GM19468 (cell line): ENCODE data around the gene ARID1A.
"Not testable (repeated sequence)": the region's sequence is repeated elsewhere in the genome, so short reads cannot be mapped to it uniquely, and the experiment has no call there.

Source experiments
- ATAC-seq: cut with Tn5 transposase; IDR thresholded peaks from one replicate; pipeline ENCODE4 v1.9.1; 2021; ENCODE audit warnings: mild to moderate bottlenecking, moderate library complexity, moderate number of reproducible peaks; ENCODE audit not compliant: unreplicated experiment; ENCODE audit errors: extremely low read depth

Gene ARID1A

DNA sequence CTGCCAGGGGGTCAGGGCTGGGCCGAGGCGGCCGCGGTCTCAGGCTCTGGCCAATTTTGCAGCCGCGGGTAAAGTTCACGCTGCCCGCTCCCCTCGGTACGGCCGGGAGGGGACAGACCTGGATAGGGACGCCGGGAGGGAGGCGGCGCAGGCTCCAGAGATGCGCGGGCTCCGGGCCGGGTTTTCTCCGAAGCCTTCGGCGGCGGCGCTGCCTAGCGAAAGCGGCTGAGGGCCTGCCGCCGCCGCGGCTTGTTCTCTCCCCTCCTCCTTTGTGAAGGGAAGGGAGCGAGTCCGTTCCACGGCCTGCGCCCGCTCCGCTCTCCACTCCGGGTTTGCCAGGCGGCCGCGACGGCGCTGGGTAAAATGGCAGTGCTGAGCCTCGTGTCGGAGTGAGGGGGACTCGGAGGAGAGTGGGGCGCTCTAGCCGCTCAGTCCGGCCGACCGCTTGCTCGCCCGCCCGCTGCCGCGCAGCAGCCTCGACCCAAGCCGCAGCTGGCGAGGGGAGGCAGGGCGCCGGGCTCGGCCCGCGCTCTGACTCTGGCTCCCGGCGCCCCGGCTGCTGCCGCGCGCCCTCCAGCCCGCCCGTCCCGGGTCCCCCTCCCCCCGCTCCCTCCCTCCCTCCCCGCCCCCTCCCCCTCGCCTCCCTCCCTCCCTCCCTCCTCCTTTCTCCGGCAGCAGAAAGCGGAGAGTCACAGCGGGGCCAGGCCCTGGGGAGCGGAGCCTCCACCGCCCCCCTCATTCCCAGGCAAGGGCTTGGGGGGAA is at the start of gene ARID1A:
Gene ARID1A (plus strand): TSS at position 660 of the 763 bp plus-strand sequence. CDS start 389 bp downstream, outside the sequence.
- ATAC-seq: no peak

- no peak for ATAC-seq
Observed at GRCh38 chr1:26664802-26665201, 31.0 kb upstream of the ARID1A start.

DNA sequence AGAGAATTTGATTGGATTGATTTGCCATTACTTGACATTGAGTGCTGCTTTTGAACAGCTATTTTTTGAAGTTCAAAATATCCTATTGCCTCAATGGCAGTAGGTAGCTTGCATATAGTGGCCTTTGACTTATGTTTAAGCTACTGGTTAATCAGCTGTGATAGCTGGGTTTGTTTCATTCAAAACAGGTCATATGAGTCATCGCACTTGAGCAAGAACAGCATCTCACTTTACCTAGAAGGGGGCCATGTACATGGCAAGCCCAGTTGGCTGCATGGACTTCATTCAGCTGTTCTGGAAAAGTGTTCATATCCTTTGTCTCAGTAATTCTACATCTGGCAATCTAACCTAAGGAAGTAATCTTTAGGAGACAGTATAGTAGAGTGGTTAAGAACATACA is 29.0 kb upstream of the ARID1A start:
- no peak for ATAC-seq

DNA sequence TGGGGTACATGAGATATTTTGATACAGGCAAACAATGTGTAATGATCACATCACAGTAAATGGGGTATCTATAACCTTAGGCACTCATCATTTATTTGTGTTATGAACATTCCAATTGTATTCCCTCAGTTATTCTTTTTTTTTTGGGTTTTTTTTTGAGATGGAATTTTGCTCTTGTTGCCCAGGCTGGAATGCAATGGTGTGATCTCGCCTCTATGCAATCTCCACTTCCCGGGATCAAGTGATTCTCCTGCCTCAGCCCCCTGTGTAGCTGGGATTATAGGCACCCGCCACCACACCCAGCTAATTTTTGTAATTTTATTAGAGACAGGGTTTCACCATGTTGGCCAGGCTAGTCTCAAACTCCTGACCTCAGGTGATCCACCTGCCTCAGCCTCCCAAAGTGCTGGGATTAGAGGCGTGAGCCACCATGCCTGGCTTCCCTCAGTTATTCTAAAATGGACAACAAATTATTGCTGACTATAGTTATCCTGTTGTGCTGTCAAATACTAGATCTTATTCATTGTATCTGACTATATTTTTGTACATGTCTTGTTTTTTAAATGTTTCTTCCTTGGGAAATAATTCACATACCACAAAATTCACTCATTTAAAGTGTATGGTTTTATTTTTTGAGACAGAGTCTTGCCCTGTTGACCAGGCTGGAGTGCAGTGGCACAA is 27.6 kb upstream of the ARID1A start:
- not testable (repeated sequence) for ATAC-seq

DNA sequence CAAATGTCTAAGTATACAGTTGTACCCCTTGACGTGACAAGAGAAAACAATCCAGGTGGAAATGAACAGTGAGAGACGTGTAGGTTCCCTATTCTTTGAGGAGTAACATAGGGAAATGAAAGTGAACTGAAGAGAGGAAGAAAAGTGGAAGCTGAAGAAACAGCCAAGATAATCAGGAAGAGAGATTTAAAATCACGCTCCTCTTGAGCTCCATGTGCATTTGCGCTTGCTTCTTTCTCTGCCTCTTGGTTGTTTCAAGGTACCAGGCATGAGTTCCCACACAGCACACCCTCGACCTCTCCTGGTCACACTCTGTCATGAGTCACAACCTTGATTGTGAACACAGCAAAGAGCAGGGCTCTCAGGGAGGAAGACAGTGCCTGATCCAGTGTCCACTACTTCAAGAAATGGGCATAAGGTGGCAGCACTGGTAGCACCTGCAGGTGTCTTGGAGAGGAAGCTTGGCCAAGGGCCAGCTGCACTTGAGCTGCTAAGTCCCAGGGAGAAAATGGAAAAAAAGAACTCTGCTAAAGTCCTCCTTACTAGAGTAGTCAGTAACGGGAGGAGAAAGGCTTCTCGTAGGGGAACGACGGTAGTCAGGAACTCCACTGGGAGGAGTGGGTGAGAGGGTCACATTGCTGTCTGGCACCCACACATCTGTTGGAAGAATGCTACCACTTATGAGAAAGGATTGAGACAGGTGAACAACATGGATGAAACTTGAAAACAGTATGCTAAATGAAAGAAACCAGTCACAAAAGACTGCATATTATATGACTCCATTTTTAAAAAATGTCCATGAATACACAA is 18.3 kb upstream of the ARID1A start:
- ATAC-seq: peak; percentile 46

DNA sequence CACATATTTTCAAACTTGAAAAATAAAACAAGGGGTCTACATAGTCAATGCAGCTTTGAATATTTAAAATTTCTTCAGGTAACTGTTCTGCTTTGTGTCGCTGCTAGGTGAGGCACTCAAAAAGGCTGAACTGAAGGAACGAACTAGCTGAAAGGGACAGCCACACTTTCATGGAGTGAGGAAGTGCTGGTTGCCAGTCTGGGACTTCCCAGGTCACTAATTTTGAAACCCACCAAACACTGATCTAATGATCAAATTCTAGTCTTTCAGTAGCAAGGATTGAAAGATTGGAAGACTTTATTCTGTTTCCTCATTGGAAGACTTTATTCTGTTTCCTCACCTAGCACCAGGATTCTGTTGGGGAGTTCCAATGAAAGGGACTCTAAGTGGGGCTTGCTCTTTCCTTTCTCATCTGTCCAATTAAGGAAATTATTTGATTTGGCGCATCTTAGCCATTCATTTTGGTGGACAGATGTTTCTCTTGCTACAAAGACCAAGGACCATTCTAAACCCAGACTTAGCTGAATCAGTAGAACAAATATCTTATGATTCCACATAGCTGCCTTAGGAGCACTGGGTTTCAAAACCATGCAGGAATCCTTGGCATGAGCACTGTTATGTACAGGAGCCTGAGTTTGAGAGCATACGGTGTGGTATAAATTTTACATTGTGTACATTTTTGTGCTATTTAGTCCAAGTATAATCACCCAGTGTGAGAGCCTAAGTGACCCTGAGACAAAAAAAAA is 10.9 kb upstream of the ARID1A start:
- ATAC-seq: no peak

- ATAC-seq: no peak
Observed at GRCh38 chr1:26686795-26687194, 9.0 kb upstream of the ARID1A start.

GRCh38 chr1:26689504-26689903 is 6.3 kb upstream of the ARID1A start:
- no peak for ATAC-seq

- no peak for ATAC-seq
Observed at GRCh38 chr1:26690157-26690556, 5.7 kb upstream of the ARID1A start.

GRCh38 chr1:26690576-26691031 is 5.2 kb upstream of the ARID1A start:
- ATAC-seq: no peak

- ATAC-seq: no peak
Observed at GRCh38 chr1:26692211-26692792, 3.5 kb upstream of the ARID1A start.

- no peak for ATAC-seq
Observed at GRCh38 chr1:26692793-26693490, 2.9 kb upstream of the ARID1A start.

- no peak for ATAC-seq
Observed at GRCh38 chr1:26693599-26694572, 1.9 kb upstream of the ARID1A start.

DNA sequence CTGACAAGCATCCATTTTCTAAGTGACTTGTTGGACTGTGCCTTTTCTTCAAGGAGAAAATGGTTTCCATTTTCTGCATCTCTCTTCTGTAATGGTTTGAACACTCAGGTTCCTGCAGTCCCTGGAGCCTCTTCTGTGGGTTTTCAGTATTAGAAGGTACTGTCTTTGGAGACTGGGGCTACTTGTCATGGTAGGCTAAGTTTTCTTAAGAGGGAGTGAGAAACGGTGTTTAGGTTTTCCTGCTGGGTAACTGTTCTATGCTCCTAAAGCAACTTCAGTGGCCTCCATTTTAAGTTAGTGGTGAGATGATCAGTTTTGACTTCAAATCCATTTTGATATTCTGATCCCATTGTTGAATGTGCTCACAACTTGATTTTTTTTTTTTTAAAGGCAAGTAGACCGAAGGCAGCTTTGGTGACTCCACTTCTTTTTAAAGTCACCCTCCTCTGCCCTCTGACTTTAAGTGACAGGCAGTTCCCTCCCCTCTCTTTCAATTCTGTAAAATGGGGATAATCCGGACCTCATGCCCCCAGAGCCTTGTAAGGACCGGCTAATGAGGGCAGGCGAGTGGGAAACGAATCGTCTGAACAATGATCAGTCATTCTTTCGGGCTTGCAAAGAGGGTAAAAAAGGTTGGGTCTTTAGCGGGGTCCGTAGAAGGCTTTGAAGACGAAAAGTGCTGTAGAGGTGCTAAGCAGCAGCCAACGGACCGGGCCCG is 1.0 kb upstream of the ARID1A start:
- ATAC-seq: no peak

DNA sequence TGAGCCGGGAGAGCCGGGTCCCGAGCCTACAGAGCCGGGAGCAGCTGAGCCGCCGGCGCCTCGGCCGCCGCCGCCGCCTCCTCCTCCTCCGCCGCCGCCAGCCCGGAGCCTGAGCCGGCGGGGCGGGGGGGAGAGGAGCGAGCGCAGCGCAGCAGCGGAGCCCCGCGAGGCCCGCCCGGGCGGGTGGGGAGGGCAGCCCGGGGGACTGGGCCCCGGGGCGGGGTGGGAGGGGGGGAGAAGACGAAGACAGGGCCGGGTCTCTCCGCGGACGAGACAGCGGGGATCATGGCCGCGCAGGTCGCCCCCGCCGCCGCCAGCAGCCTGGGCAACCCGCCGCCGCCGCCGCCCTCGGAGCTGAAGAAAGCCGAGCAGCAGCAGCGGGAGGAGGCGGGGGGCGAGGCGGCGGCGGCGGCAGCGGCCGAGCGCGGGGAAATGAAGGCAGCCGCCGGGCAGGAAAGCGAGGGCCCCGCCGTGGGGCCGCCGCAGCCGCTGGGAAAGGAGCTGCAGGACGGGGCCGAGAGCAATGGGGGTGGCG is 371 bp downstream of the ARID1A start:
- ATAC-seq: no peak

DNA sequence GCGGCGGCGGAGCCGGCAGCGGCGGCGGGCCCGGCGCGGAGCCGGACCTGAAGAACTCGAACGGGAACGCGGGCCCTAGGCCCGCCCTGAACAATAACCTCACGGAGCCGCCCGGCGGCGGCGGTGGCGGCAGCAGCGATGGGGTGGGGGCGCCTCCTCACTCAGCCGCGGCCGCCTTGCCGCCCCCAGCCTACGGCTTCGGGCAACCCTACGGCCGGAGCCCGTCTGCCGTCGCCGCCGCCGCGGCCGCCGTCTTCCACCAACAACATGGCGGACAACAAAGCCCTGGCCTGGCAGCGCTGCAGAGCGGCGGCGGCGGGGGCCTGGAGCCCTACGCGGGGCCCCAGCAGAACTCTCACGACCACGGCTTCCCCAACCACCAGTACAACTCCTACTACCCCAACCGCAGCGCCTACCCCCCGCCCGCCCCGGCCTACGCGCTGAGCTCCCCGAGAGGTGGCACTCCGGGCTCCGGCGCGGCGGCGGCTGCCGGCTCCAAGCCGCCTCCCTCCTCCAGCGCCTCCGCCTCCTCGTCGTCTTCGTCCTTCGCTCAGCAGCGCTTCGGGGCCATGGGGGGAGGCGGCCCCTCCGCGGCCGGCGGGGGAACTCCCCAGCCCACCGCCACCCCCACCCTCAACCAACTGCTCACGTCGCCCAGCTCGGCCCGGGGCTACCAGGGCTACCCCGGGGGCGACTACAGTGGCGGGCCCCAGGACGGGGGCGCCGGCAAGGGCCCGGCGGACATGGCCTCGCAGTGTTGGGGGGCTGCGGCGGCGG is 1.0 kb downstream of the ARID1A start:
- no peak for ATAC-seq
